Neural cell (in vitro differentiated cells): ENCODE results near the gene ADGRD1.

Experiments
- CTCF ChIP-seq: fragments of 450-650 bp; IDR thresholded peaks from 2 replicates; pipeline ENCODE4 v1.5.1; 2014; ENCODE audit warnings: antibody characterized with exemption, mild to moderate bottlenecking, moderate library complexity; ENCODE audit not compliant: poor library complexity, severe bottlenecking
- EZH2 ChIP-seq: fragments of 200-600, 300-800 bp; shearing (Covaris generic), sonication (generic); IDR thresholded peaks from 2 replicates; pipeline ENCODE4 v1.6.1; 2014; ENCODE audit warnings: antibody characterized with exemption, low read length, borderline replicate concordance, mild to moderate bottlenecking; ENCODE audit not compliant: insufficient read depth, poor library complexity, severe bottlenecking
- POLR2AphosphoS5 ChIP-seq: IDR thresholded peaks from 2 replicates; pipeline ENCODE4 v1.6.1; 2012
- SMC3 ChIP-seq: fragments of 450-650 bp; conservative IDR thresholded peaks from 2 replicates; pipeline ENCODE4 v1.6.1; 2014; ENCODE audit warnings: antibody characterized with exemption, mild to moderate bottlenecking, moderate library complexity; ENCODE audit not compliant: poor library complexity
- TAF1 ChIP-seq: IDR thresholded peaks from 2 replicates; pipeline ENCODE4 v1.6.1; 2012; ENCODE audit warnings: low read depth

GRCh38 chr12:131021154-131021541 lies 67.4 kb downstream of the ADGRD1 start:
- TF ChIP-seq SMC3 (no peak), CTCF (no peak), EZH2 (no peak), TAF1 (no peak), POLR2AphosphoS5 (no peak)
